HepG2 (cell line): ENCODE measurements around the gene APOLD1. TPM values are rescaled to one million over a fixed set of nuclear protein-coding genes. Genes with fewer than 3 reads are reported as not detected.

ENCODE experiments used
- CHCHD3 ChIP-seq: sonication (generic); formaldehyde crosslinking; IDR thresholded peaks from 2 replicates; pipeline ENCODE4 v1.8.0; 2022; ENCODE audit warnings: mild to moderate bottlenecking, missing genetic modification reagents, moderate library complexity
- DR1 ChIP-seq: sonication (generic); formaldehyde crosslinking; IDR thresholded peaks from 2 replicates; pipeline ENCODE4 v1.8.0; 2021; ENCODE audit warnings: mild to moderate bottlenecking, missing genetic modification reagents, inconsistent platforms
- JUNB ChIP-seq: sonication (generic); formaldehyde crosslinking; IDR thresholded peaks from 2 replicates; pipeline ENCODE4 v1.8.0; 2022; ENCODE audit warnings: missing genetic modification reagents, mild to moderate bottlenecking, borderline replicate concordance
- MAFK ChIP-seq, 2 experiments: IDR thresholded peaks in 1 of 2; conservative IDR thresholded peaks in 1 of 2; 2 replicates each; pipeline ENCODE4 v1.6.1; 2011; ENCODE audit warnings: improper control_type of control experiment in 2 of 2, low read length in 2 of 2
- TOE1 ChIP-seq: sonication (generic); formaldehyde crosslinking; IDR thresholded peaks from 2 replicates; pipeline ENCODE4 v1.4.0; 2020; ENCODE audit warnings: mild to moderate bottlenecking, missing genetic modification reagents
- YY1 ChIP-seq: IDR thresholded peaks from 2 replicates; pipeline ENCODE4 v1.6.1; 2011; ENCODE audit warnings: low read length, low read depth, moderate library complexity, mild to moderate bottlenecking; ENCODE audit not compliant: insufficient read depth, insufficient replicate concordance
- ZNF431 ChIP-seq: sonication (generic); formaldehyde crosslinking; IDR thresholded peaks from 2 replicates; pipeline ENCODE4 v1.9.0; 2022; ENCODE audit warnings: missing genetic modification reagents, low read depth, mild to moderate bottlenecking, borderline replicate concordance
- ZNF567 ChIP-seq: sonication (generic); formaldehyde crosslinking; IDR thresholded peaks from 2 replicates; pipeline ENCODE4 v1.8.1; 2023; ENCODE audit warnings: mild to moderate bottlenecking, missing genetic modification reagents, borderline replicate concordance
- ZNF589 ChIP-seq: sonication (generic); formaldehyde crosslinking; conservative IDR thresholded peaks from 2 replicates; pipeline ENCODE4 v1.8.0; 2022; ENCODE audit warnings: mild to moderate bottlenecking, moderate library complexity, missing genetic modification reagents
- ZNF850 ChIP-seq: sonication (generic); formaldehyde crosslinking; conservative IDR thresholded peaks from 2 replicates; pipeline ENCODE4 v1.9.0; 2021; ENCODE audit warnings: mild to moderate bottlenecking, missing genetic modification reagents
- ZSCAN9 ChIP-seq: IDR thresholded peaks from 2 replicates; pipeline ENCODE4 v1.6.1; 2016; ENCODE audit warnings: borderline replicate concordance
- polyA plus RNA-seq, 8 experiments: library from polyadenylated mRNA; depleted of rRNA in 3 of 8; stranded (reverse) in 7 of 8; unstranded in 1 of 8; fragments of >200 nt; fragmentation: Illumina TruSeq in 4 of 8; extraction: Trizol in 4 of 8; gene quantifications; 2 replicates each; pipeline versions ENCODE4 v1.2.1 to v1.2.3, GENCODE V29; 2011 to 2016; ENCODE audit warnings: low read depth in 4 of 8, missing spikeins in 1 of 8, mixed read lengths in 1 of 8; ENCODE audit not compliant: insufficient read depth in 1 of 8
- total RNA-seq, 5 experiments: library from RNA; depleted of rRNA; stranded (reverse); fragments of >200 nt; fragmentation: Illumina TruSeq; extraction: Trizol; gene quantifications; 2 replicates each; pipeline ENCODE4 v1.2.3, GENCODE V29; 2016; ENCODE audit warnings: low read depth in 1 of 5
- TF ChIP-seq, protein P1 (sequence below): sonication (generic); formaldehyde crosslinking; IDR thresholded peaks from 2 replicates; pipeline ENCODE4 v1.8.0; 2022; ENCODE audit warnings: missing genetic modification reagents, mild to moderate bottlenecking, inconsistent platforms, borderline replicate concordance
- TF ChIP-seq, protein P2 (sequence below): sonication (generic); formaldehyde crosslinking; IDR thresholded peaks from 2 replicates; pipeline ENCODE4 v1.5.0; 2020; ENCODE audit warnings: mild to moderate bottlenecking, missing genetic modification reagents
- TF ChIP-seq, protein P3 (sequence below): sonication (generic); formaldehyde crosslinking; IDR thresholded peaks from 2 replicates; pipeline ENCODE4 v1.8.1; 2022; ENCODE audit warnings: low read depth, mild to moderate bottlenecking, missing genetic modification reagents
- TF ChIP-seq, protein P4 (sequence below): sonication (generic); formaldehyde crosslinking; IDR thresholded peaks from 2 replicates; pipeline ENCODE4 v1.4.0; 2020; ENCODE audit warnings: missing genetic modification reagents, low read depth, mild to moderate bottlenecking, borderline replicate concordance

APOLD1 gene
- total and polyA plus RNA-seq, 2 of the 13 experiments (the other 11 are each of a cell fraction or from before 2014, with no cell fraction given) = 0.20 to 0.84 TPM

DNA sequence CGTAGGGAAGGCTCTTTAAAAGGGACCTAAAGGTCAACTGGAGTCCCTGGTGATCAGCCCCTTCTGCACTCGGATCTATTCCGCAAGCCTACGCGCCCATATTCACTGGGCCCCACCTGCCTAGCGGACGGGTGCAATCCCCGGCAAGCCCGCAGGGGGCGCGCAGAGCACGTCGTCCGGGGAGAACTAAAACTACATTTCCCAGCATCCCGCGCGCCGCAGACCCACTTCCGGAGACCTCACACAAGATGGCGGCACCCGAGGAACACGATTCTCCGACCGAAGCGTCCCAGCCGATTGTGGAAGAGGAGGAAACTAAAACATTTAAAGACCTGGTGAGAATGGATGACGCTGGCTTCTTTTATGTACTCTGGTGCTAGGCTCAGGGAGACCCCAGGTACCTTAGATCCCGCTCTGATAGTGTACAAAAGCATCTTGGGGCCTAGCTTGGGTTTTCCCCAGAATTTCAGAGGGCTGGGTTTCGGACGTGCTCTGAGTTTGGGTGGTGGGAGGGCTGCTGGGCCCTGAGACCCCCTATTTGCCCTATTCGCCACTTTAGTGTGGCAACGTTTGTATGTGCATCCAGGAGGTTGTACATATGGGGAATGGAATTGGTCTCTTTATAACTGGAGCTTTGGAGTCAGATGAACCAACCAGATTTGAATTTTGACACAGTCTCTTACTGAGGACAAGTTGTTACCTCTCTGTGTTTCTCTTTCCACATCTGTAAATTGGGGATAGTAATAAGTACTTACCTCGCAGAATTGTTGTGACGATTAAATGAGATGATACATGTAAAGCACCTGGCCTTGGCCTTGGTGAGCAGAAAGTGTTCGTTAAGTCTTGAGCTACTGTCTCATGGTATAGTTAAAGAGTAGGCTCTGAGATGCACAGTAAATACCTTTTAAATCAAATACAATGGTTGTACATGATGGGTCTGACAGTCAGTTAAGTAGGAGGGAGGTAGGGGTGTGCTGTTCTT lies 28.0 kb downstream of the APOLD1 start, which contains the start of gene DDX47 (continued):
- TF ChIP-seq YY1 = peak; percentile 98
- TF ChIP-seq, protein P1, sequence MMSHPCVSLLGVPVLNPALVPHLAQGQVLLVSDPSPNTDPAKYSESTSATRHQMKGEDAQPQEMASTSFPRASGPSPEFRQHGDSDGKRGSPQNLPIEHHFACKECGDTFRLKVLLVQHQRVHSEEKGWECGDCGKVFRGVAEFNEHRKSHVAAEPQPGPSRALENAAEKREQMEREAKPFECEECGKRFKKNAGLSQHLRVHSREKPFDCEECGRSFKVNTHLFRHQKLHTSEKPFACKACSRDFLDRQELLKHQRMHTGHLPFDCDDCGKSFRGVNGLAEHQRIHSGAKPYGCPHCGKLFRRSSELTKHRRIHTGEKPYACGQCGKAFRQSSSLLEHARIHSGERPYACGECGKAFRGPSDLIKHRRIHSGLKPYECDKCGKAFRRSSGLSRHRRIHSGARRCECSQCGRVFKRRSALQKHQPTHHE (CRISPR knock-in tag) = peak; percentile 56; the same call in 1 of the 2 replicates
- TF ChIP-seq, protein P2, sequence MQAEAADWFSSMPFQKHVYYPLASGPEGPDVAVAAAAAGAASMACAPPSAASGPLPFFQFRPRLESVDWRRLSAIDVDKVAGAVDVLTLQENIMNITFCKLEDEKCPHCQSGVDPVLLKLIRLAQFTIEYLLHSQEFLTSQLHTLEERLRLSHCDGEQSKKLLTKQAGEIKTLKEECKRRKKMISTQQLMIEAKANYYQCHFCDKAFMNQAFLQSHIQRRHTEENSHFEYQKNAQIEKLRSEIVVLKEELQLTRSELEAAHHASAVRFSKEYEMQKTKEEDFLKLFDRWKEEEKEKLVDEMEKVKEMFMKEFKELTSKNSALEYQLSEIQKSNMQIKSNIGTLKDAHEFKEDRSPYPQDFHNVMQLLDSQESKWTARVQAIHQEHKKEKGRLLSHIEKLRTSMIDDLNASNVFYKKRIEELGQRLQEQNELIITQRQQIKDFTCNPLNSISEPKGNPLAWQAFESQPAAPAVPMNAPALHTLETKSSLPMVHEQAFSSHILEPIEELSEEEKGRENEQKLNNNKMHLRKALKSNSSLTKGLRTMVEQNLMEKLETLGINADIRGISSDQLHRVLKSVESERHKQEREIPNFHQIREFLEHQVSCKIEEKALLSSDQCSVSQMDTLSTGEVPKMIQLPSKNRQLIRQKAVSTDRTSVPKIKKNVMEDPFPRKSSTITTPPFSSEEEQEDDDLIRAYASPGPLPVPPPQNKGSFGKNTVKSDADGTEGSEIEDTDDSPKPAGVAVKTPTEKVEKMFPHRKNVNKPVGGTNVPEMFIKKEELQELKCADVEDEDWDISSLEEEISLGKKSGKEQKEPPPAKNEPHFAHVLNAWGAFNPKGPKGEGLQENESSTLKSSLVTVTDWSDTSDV (CRISPR knock-in tag) = no peak
- TF ChIP-seq MAFK (conservative IDR thresholded peaks at IDR 0.05 in 1 of 2, IDR thresholded peaks at IDR 0.05 in 1 of 2; ENCODE audit: low read length in 2 of 2) = no peak
- TF ChIP-seq ZSCAN9 (CRISPR knock-in tag) = peak; percentile 74; the same call in 1 of the 2 replicates
- TF ChIP-seq ZNF567 (CRISPR knock-in tag) = 0 out of 2 replicates have a peak, but pooled peaks have one; percentile 67
- TF ChIP-seq DR1 = no peak
- no peak for TF ChIP-seq ZNF431 (CRISPR knock-in tag)
- 0 out of 2 replicates have a peak, but pooled peaks have one; percentile 32 for TF ChIP-seq TOE1 (CRISPR knock-in tag)
- no peak for TF ChIP-seq ZNF589 (CRISPR knock-in tag)
- no peak for TF ChIP-seq JUNB (CRISPR knock-in tag)
- TF ChIP-seq, protein P3, sequence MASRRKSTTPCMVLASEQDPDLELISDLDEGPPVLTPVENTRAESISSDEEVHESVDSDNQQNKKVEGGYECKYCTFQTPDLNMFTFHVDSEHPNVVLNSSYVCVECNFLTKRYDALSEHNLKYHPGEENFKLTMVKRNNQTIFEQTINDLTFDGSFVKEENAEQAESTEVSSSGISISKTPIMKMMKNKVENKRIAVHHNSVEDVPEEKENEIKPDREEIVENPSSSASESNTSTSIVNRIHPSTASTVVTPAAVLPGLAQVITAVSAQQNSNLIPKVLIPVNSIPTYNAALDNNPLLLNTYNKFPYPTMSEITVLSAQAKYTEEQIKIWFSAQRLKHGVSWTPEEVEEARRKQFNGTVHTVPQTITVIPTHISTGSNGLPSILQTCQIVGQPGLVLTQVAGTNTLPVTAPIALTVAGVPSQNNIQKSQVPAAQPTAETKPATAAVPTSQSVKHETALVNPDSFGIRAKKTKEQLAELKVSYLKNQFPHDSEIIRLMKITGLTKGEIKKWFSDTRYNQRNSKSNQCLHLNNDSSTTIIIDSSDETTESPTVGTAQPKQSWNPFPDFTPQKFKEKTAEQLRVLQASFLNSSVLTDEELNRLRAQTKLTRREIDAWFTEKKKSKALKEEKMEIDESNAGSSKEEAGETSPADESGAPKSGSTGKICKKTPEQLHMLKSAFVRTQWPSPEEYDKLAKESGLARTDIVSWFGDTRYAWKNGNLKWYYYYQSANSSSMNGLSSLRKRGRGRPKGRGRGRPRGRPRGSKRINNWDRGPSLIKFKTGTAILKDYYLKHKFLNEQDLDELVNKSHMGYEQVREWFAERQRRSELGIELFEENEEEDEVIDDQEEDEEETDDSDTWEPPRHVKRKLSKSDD (CRISPR knock-in tag) = 0 out of 2 replicates have a peak, but pooled peaks have one; percentile 77
- TF ChIP-seq CHCHD3 = no peak
- TF ChIP-seq, protein P4, sequence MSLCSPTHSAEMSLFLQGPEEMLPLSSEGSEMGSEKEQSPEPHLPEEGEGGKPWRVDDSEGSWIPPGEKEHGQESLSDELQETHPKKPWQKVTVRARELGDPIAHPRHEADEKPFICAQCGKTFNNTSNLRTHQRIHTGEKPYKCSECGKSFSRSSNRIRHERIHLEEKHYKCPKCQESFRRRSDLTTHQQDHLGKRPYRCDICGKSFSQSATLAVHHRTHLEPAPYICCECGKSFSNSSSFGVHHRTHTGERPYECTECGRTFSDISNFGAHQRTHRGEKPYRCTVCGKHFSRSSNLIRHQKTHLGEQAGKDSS (CRISPR knock-in tag) = peak; percentile 51; the same call in 1 of the 2 replicates
- TF ChIP-seq ZNF850 = no peak
